Skin of body (tissue), 2 donors: ENCODE results near the gene WFDC1. TPM values are rescaled to one million over a fixed set of nuclear protein-coding genes. Genes with fewer than 3 reads are reported as not detected.
"Not testable (repeated sequence)": the region's sequence is repeated elsewhere in the genome, so short reads cannot be mapped to it uniquely, and the experiment has no call there.

Experiments used
- DNase-seq: peaks from one replicate; lab custom pipeline; 2025; lab: John Stamatoyannopoulos, UW
- total RNA-seq: library from RNA; depleted of rRNA; stranded (reverse); fragments of >200 nt; gene quantifications from one replicate; pipeline ENCODE4 v1.2.3, GENCODE V29; 2014

The WFDC1 gene
- total RNA-seq, 1 donor from 2014 or later: 5.8 TPM

DNA sequence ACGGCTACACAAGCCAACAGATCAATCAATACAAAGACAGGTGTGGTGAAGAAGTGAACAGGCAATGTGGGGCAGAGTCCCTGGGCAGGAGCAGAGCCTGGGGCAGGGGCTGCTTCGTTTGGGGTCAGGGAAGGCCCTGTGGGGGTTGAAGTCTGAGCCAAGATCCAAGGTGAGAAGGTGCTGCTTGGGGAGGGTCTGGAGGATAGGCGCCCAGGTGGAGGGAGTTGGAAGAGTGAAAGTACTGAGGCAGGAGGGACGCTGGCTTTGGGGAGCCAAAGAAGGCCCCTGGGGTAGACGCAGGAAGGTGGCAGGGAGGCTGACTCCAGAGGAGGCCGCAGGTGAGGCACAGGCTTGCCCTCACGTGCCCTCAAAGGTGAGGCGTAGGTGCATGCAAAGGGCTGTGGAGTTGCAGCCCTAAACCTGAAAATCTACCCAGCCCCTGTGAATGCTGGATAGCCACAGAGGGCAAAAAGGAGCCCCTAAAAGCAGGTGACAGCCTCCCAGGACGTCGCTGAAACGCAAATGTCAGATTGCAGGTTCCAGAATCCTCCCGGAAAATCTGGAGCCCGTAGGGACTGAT is 33.3 kb downstream of the WFDC1 start:
- DNase-seq: no peak

DNA sequence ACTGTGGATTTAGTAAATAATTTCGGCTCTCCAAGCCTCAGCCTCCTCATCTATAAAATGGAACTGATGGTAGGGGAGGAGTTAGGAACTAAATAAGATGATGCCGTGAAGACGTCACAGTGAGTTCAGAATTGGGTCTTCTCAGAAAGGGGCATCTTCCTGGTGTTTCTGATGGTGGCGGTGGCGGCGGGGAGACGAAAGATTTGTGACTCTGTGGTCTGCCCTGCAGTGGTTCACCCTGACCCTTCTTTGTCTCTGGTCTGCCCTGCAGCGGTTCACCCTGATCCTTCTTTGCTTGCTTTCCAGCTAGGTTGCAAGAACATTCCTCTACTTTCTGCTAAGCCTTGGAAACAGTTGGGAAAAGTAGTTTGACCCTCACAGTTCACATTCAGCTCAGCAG is 34.3 kb downstream of the WFDC1 start:
- DNase-seq: no peak

DNA sequence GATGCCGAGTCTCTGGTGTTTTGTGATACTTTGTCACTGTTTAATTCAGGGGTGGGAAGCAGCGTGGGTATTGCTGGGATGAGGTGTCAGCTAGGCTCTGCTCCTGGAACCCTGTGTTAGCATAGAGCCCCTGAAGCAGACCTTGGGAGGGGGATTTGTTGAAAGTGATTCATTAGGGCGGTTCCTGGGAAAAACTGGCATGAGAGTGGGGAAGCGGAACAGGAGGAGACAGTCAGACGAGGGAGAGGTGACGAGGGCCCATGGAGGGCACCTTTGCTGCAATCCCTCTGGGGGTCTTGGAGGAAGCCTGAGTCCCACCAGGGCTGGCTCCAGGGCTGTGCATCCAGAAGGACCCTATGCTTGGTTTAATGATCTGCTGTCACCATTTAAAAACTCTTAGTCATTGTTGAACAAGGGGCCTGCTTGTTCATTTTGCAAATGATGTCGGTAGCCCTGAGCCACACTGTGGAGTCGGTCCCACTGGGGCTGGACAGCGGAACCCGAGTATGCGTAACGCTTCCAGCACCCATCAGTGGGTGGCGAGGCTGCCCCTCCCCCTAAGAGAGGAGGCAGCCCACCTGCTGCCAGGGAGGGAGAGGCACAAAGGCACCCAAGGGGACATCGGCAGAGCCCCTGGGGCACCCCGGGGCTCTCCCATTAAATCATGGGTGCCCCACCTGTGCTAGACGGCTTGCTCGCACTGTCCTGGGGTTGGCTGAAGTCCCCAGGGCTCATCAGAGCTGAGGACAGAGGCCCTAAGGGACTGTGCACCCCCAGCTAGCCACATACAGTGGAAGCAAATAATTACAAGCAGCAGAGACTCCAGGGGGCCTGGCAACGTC is 35.4 kb downstream of the WFDC1 start:
- no peak for DNase-seq

DNA sequence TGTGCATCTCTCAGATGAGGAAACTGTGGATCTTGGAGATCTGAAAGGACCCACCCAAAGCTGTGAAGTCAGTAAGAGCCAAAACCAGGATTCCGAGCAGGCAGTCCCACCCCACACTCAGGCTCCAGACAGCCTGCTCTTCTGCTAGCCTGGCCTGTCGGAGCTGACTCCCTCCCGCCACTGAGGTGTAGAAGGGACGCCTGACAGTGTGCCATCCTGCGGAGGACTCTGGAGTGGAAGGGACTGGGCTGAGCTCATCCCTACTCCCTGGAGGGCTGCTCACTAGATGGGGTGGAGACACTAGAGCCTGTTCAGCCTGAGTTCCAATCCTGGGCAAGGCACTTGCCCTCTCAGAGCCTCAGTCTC is 36.0 kb downstream of the WFDC1 start:
- DNase-seq: no peak

DNA sequence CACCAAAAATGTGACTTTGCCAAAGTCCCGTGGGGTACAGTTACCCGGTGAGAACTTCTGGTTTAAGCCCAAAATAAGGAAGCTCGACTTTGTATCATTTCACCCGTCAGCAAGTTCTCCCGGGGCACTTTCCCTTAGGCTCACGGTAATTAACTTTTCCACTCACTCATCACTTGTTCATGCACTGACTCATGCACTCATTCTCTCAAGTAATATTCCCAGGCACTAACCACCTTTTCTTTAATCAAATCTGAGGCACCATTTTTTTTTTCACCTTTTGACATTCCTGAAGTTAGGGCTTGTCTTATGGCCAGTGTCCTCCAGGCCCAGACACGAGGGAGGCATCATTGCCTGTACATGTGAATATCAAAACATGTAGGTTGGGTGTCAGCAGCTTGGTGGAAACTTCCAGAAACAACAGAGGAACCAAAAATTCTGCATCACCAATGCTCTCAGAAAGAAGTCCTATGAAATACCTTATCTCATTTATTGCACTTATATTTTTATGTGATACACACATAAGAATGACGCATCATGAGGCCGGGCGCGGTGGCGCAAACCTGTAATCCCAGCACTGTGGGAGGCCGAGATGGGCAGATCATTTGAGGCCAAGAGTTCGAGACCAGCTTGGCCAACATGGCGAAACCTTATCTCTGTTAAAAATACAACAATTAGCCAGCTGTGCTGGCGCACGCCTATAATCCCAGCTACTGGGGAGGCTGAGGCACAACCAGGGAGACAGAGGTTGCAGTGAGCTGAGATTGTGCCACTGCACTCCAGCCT is 37.5 kb downstream of the WFDC1 start:
- DNase-seq: no peak

DNA sequence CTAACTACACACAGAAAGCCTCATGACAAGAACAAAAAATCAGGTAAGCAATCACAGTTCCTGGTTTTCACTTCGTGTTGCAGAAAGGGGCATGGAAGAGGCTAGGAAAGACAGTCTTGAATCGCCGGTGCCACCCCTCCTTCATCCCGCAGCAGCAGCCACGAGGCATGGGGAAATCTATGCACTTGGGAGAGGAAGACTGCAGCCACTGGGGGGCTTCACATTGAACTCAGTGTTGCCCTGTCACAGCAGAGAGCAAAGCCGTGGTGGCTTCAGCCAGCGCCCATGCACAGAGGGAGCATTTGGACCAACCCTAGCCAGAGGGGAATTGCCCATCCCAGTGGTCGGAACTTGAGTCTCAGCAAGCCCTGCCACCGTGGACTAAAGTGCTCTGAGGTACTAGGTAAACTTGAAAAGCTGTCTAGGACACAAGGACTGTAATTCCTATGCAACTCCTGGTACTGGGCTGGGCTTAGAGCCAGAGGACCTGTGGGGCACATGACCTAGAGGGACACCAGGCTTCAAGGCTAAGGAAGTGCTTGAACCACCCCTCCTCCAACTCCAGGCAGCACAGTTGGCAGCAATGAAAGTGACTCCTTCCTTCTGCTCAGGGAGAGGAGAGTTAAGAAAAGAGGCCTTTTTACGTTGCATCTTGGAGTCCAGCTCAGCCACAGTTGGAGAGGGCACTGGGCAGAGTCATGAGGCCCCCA is 38.5 kb downstream of the WFDC1 start:
- no peak for DNase-seq

DNA sequence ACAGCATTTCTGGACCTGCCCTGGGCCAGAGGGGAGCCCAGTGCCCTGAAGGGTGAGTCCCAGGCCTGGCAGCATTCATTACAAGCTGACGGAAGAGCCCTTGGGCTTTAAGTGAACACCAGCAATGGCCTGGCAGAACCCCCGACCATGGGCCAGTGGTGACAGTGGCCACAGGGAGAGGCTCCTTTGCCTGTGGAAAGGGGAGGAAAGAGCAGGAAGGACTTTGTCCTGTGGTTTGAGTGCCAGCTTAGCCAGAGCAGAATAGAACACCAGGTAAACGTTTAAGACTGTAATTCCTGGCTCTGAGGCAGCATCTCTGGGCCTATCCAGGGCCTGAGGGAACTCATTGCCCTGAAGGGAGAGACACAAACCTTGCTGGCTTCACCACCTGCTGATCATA is 39.4 kb downstream of the WFDC1 start:
- DNase-seq: no peak

DNA sequence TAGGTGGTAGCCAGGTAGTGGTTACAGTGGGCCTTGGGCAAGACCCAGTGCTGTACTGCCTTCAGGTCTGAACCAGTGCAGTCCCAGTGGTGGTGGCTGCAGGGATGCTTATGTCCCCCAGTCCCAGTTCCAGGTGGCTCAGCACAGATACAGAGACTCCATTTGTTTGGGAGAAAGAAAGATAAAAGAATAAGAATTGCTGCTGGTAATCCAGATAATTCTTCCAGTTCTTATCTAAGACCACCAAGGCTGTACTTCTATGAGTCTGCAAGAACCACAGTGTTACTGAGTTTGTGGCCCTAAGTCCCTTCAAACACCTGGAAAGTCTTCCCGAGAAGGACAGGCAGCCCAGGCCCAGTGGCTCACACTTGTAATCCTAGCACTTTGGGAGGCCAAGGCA is 39.8 kb downstream of the WFDC1 start:
- no peak for DNase-seq

DNA sequence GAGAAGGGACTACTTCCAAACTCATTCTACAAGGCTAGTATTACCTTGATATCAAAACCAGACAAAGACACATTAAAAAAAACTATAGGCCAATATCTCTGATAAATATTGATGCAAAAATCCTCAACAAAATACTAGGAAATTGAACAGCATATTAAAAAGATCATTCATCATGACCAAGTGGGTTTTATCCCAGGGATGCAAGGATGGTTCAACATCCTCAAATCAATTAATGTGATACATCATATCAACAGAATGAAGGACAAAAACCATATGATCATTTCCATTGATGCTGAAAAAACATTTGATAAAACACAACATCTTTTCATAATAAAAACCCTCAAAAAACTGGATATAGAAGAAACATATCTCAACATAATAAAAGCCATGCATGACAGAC is 42.6 kb downstream of the WFDC1 start:
- not testable (repeated sequence) for DNase-seq

DNA sequence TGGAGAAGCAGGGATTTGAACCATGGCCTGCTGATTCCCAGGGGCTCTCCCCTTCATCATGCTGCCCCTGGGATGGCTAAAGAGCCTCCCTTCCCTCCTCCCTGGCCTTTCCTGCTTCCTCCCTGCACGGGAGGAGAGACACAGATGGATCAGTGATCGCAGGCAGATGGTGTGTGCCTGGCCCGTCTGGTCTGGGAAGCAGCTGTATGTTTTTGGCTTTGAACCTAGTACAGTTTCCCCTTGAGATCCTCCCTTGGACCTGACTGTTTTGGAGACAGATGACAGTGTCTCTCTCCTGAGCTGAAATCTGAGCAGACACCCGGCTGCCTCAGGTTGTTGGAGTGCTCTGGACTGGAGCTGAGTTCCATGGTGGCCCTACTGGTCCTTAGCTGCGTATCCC is 44.6 kb downstream of the WFDC1 start:
- DNase-seq: peak; percentile 33

DNA sequence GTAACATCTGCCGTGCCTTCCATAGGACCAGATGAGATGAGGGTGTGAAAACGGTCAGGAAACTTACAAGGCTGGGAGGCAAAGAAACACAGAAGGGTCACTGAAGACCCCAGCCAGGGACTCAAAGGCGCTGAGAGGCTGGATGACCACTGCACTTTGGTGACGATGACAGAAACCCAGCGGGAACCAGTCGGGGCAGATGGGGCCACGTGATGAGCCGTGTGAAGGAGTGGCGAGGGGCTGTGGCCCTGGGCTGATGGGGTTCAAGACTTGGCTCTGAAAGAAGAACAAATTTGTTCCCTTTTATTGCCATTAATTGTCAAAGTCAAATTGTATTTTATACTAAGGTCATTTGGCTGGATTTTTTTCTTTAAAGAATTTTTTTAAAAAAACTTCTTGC is 45.1 kb downstream of the WFDC1 start:
- no peak for DNase-seq

DNA sequence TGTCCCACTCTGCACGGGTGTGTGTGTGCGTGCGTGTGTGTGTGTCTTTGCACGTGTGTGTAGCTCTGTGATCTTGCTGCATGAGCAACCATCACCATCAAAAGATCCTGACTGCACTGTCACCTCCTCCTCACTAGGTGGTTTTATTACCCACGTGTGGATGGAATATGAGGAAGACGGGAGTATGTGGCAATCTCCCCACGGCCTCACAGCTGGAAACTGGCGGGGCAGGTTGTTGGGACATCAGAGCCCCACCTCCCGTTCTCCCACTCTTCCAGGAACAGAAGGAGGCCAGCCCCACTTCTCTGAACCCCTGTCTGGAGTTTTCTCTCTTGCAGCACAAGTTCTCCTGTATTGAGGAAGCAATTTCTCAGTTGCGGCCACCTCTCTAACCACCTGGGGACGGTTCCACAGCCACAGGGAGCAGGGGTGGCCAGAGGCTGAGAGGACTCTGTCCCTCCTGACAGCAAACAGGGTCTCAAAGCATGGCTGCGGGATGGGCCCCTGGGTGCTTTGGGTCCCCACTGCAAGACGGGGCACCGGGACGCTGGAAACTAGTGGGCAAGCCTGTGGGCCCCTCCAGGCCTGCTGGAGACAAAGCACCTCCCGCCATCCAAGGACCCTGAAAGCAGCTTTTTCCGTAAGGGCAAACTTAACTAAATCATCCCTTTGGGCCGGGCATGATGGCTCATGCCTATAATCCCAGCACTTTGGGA is 45.8 kb downstream of the WFDC1 start:
- DNase-seq: no peak

DNA sequence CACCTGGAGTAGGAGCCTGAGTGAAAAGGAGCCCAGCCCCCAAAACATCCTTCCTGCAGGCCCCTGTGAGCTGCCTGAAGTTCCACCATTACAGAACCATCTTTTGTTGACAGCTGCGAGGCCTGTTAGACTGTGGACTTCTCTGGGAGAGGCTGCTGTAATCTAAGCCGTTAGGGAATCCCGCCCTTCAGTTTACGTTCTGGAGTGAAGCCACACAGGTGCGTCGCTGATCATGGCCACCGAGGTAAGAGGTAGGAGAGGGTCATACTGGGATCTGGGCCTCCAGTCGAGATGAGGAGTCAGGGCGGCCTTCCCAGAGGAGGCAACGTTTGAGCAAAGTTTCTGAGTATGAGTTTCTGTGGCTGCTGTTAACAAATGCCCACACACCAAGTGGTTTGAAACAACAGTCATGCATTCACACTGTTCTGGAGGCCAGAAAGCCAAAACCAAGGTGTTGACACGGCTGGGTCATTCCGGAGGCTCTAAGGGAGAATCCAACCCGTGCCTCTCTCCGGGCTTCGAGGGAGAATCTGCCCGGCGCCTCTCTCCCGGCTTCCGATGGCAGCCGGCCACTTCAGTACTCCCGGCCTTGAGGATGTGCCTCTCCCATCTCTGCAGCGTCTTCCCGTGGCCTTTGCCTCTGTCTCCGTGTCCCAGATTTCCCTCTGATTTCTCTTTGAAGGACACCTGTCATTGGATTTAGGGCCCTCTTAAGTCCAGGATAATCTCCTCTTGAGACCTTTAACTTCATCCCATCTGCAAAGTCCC is 47.0 kb downstream of the WFDC1 start:
- DNase-seq: no peak

DNA sequence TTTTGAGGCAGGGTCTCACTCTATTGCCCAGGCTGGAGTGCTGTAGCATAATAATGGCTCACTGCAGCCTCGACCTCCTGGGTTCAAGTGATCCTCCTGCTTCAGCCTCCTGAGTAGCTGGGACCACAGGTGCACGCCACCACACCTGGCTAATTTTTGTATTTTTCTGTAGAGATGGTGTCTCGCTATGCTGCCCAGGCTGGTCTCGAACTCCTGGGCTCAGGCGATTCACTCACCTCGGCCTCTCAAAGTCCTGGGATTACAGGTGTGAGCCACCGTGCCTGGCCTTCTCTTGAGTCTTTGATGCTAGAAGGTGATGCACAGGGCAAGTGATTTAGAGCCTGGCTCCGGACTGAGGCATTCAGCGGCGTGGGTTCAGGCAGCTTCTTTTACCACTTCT is 49.1 kb downstream of the WFDC1 start:
- DNase-seq: not testable (repeated sequence)

DNA sequence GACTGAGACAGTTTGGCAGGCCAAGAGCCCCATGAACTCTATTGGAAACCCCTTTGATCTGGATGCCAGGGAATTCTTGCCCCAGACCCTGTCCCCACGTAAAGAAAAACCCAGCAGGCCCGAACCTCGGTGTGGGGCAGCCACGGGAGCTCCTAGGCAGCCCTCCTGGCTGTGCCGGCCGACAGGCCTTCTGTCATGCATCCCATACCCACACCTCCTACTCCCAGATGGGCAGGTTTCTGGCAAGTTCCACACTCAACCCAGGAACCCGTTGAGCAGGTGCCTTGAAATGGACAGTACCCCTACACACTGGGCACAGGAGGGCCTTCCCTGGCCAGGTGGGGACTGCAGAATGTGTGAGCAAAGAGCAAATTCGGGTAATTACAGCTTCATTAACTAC is 50.1 kb downstream of the WFDC1 start:
- DNase-seq: no peak

DNA sequence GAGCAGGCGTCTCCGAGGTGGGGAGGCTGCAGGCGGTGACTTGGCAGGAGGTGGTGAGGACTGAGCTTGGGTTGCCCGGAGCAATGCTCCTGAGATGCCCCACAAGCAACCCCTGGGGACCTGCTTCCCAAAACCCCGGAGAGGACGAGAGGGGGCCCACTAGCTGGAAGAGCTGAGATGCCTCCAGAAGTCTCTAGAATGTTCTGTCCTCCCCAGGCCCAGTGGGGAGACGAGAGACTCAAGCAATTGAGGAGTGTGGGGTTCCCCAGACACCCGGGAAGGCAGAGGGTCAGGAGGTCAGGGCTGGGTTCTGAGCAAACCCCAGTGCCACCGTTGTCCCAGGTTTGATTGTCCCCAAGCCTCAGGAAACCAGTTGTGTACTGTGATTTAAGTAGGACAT is 52.5 kb downstream of the WFDC1 start:
- DNase-seq: no peak

DNA sequence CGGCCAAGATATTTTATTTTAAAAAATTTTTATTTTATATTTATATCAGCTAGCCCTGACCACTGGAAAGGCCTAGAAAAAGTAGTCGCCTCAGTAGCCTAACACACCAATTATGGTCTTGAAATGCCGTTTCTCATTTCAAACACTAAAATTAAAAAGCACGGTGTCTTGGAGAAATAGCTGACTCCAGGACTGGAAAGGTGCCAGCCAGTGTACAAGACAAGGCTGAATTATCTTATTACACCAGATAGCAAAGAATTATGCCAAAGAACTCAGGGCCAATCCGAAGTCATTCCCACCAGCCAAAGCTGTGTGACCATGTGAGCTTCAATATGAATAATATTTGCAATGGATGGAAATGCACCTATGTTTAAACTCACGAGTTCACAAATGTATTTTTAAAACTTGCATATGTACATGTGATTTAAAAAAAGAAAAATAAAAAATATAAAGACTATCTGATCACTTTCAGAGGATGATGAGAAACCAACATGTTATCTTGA is 53.8 kb downstream of the WFDC1 start:
- DNase-seq: no peak

DNA sequence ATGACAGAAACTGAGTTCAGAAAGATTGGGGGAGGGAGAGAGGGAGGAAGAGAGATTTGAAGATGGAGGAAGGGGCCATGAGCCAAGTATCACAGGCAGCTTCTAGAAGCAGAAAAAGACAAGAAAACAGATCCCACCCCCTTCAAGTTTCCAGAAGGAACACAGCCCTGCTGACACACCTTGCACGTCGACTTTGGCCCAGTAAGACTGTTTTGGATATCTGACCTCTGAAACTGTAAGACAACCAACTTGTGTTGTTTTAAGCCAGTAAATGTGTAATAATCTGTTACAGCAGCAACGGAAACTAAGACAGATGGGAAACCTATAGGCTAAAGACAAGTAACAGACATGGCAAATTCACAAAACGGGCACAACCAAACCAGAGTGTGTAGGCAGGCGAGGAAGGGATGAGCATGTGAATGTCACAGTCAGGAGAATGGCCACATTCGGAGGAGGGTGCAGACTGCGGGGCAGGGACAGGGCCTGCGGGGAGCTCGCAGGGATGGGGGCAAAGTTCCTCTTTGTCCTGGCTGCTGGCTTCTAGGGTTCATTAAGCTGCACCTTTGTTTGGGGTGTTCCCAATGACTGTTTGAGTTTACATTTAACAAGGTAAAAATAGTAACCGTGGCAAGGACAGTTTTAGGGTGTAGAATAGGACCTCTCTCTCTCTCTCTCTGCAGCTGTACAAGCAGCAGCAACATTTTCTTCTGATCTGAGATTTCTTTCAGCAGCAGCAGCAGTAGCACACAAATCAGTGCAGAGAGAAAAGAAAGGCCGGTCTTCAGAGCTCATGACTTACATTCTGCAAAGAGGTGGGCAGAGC is 55.4 kb downstream of the WFDC1 start:
- no peak for DNase-seq

DNA sequence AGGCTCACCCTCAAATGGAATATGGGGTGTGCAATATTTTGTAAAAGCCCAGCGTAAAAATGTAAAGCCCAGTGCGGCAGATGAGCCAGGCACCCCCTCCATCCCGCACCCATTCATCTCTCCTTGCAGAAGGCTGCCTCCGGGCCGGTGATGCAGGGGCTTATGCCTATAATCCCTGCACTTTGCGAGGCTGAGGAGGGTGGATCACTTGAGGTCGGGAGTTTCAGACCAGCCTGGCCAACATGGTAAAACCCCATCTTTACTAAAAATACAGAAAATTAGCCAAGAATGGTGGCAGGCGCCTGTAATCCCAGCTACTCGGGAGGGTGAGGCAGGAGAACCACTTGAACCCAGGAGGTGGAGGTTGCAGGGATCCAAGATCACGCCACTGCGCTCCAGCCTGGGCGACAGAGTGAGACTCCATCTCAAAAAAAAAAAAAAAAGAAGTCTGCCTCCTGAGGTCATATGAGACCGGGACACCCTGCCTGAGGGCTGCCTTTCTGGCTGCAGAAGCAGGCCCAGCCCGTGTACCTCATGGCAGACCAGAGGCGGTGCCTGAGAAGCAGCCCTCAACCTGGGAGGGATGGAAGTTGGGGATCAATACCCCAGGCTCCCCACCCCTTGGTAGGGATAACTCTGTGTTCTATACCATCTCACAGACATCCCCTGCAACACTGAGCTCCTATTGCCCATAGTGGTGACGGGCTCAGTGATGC is 56.2 kb downstream of the WFDC1 start:
- DNase-seq: no peak
